SK-N-SH treated with all-trans-retinoic acid at 6 μM for 48 hours (cell line): ENCODE data around the gene DHRS1.

Experiments used
- ATAC-seq: fragments of 200-7000 bp; cut with Tn5 transposase; 3 replicates; pipeline ENCODE4 v1.9.1; 2020; ENCODE audit warnings: mild to moderate bottlenecking, moderate library complexity
- ARNTL ChIP-seq: fragments of 450-650 bp; formaldehyde crosslinking; IDR thresholded peaks from 2 replicates; pipeline ENCODE4 v1.5.0; 2020; ENCODE audit warnings: low read depth, mild to moderate bottlenecking, moderate library complexity, borderline replicate concordance
- BACH2 ChIP-seq: fragments of 250-450 bp; sonication (Bioruptor Pico); IDR thresholded peaks from 2 replicates; pipeline ENCODE4 v1.9.0; 2021; ENCODE audit warnings: mild to moderate bottlenecking, borderline replicate concordance
- ESRRG ChIP-seq: fragments of 250-450 bp; sonication (Bioruptor Pico); IDR thresholded peaks from 2 replicates; pipeline ENCODE4 v1.6.1; 2021; ENCODE audit warnings: mild to moderate bottlenecking
- GLIS3 ChIP-seq: fragments of 250-450 bp; sonication (Bioruptor Pico); IDR thresholded peaks from 2 replicates; pipeline ENCODE4 v1.5.0; 2020; ENCODE audit warnings: mild to moderate bottlenecking, moderate library complexity
- OSR1 ChIP-seq: fragments of 250-450 bp; sonication (Bioruptor Pico); IDR thresholded peaks from 2 replicates; pipeline ENCODE4 v1.8.0; 2022; ENCODE audit warnings: moderate library complexity, mild to moderate bottlenecking, inconsistent platforms
- RARB ChIP-seq: fragments of 250-450 bp; sonication (Bioruptor Pico); IDR thresholded peaks from 2 replicates; pipeline ENCODE4 v1.8.0; 2021; ENCODE audit warnings: mild to moderate bottlenecking, moderate library complexity
- SNAI2 ChIP-seq: fragments of 250-450 bp; sonication (Bioruptor Pico); IDR thresholded peaks from 2 replicates; pipeline ENCODE4 v1.5.0; 2020; ENCODE audit warnings: mild to moderate bottlenecking, moderate library complexity
- TCF4 ChIP-seq: fragments of 250-450 bp; sonication (Bioruptor Pico); IDR thresholded peaks from 2 replicates; pipeline ENCODE4 v1.8.0; 2021; ENCODE audit warnings: mild to moderate bottlenecking, moderate library complexity, borderline replicate concordance
- TOX ChIP-seq: fragments of 250-450 bp; sonication (Bioruptor Pico); IDR thresholded peaks from 2 replicates; pipeline ENCODE4 v1.8.0; 2021; ENCODE audit warnings: mild to moderate bottlenecking, moderate library complexity, borderline replicate concordance
- ZC3H10 ChIP-seq: fragments of 250-450 bp; sonication (Bioruptor Pico); IDR thresholded peaks from 2 replicates; pipeline ENCODE4 v1.5.1; 2021; ENCODE audit warnings: mild to moderate bottlenecking, moderate library complexity
- ZFP3 ChIP-seq: fragments of 250-450 bp; sonication (Bioruptor Pico); IDR thresholded peaks from 2 replicates; pipeline ENCODE4 v1.5.0; 2020; ENCODE audit warnings: mild to moderate bottlenecking, moderate library complexity
- ZNF565 ChIP-seq: fragments of 450-650 bp; formaldehyde crosslinking; conservative IDR thresholded peaks from 2 replicates; pipeline ENCODE4 v1.5.0; 2020; ENCODE audit warnings: low read depth, mild to moderate bottlenecking, moderate library complexity
- ZNF8 ChIP-seq: fragments of 450-650 bp; formaldehyde crosslinking; IDR thresholded peaks from 2 replicates; pipeline ENCODE4 v1.5.0; 2020; ENCODE audit warnings: mild to moderate bottlenecking, moderate library complexity
- TF ChIP-seq, protein P1 (sequence below): fragments of 250-450 bp; sonication (Bioruptor Pico); IDR thresholded peaks from 2 replicates; pipeline ENCODE4 v1.5.1; 2021; ENCODE audit warnings: mild to moderate bottlenecking, moderate library complexity
- TF ChIP-seq, protein P2 (sequence below): fragments of 250-450 bp; sonication (Bioruptor Pico); IDR thresholded peaks from 2 replicates; pipeline ENCODE4 v1.5.1; 2020; ENCODE audit warnings: low read depth, mild to moderate bottlenecking, moderate library complexity
- TF ChIP-seq, protein P3 (sequence below): fragments of 250-450 bp; sonication (Bioruptor Pico); IDR thresholded peaks from 2 replicates; pipeline ENCODE4 v1.8.0; 2020; ENCODE audit warnings: mild to moderate bottlenecking, moderate library complexity, borderline replicate concordance
- TF ChIP-seq, protein P4 (sequence below): fragments of 250-450 bp; sonication (Bioruptor Pico); IDR thresholded peaks from 2 replicates; pipeline ENCODE4 v1.5.0; 2020; ENCODE audit warnings: mild to moderate bottlenecking, moderate library complexity
- TF ChIP-seq, protein P5 (sequence below): fragments of 250-450 bp; sonication (Bioruptor Pico); IDR thresholded peaks from 2 replicates; pipeline ENCODE4 v1.8.0; 2021; ENCODE audit warnings: low read depth, mild to moderate bottlenecking, moderate library complexity, borderline replicate concordance

DHRS1 gene

DNA sequence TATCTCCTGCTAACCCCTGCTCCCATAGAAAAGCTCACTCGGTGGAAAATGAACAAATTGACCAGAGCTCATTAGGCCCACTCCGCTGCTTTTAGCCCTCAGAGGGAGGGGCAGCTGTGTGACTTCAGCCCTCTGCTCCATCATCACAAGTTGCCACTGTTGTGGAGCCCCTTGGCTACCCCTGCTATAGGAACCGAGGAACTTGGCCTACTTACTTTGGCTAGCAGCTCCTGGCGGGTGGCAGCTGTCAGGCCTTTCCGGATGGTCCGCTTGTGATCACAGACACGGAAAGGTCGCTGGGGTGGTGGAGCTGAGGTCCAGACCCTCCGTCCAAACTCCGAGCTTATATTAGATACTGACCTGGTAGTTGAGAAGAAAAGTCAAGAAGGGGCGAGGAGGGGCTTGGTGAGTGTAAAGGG lies 7.6 kb upstream of the DHRS1 start:
- TF ChIP-seq ZNF565 (CRISPR knock-in tag) (no peak), RARB (CRISPR knock-in tag) (no peak), ZNF8 (CRISPR knock-in tag) (no peak)
- TF ChIP-seq, protein P1, sequence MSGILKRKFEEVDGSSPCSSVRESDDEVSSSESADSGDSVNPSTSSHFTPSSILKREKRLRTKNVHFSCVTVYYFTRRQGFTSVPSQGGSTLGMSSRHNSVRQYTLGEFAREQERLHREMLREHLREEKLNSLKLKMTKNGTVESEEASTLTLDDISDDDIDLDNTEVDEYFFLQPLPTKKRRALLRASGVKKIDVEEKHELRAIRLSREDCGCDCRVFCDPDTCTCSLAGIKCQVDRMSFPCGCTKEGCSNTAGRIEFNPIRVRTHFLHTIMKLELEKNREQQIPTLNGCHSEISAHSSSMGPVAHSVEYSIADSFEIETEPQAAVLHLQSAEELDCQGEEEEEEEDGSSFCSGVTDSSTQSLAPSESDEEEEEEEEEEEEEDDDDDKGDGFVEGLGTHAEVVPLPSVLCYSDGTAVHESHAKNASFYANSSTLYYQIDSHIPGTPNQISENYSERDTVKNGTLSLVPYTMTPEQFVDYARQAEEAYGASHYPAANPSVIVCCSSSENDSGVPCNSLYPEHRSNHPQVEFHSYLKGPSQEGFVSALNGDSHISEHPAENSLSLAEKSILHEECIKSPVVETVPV (CRISPR knock-in tag), result no peak
- TF ChIP-seq, protein P2, sequence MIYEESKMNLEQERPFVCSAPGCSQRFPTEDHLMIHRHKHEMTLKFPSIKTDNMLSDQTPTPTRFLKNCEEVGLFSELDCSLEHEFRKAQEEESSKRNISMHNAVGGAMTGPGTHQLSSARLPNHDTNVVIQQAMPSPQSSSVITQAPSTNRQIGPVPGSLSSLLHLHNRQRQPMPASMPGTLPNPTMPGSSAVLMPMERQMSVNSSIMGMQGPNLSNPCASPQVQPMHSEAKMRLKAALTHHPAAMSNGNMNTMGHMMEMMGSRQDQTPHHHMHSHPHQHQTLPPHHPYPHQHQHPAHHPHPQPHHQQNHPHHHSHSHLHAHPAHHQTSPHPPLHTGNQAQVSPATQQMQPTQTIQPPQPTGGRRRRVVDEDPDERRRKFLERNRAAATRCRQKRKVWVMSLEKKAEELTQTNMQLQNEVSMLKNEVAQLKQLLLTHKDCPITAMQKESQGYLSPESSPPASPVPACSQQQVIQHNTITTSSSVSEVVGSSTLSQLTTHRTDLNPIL (CRISPR knock-in tag), result no peak
- TF ChIP-seq, protein P3, sequence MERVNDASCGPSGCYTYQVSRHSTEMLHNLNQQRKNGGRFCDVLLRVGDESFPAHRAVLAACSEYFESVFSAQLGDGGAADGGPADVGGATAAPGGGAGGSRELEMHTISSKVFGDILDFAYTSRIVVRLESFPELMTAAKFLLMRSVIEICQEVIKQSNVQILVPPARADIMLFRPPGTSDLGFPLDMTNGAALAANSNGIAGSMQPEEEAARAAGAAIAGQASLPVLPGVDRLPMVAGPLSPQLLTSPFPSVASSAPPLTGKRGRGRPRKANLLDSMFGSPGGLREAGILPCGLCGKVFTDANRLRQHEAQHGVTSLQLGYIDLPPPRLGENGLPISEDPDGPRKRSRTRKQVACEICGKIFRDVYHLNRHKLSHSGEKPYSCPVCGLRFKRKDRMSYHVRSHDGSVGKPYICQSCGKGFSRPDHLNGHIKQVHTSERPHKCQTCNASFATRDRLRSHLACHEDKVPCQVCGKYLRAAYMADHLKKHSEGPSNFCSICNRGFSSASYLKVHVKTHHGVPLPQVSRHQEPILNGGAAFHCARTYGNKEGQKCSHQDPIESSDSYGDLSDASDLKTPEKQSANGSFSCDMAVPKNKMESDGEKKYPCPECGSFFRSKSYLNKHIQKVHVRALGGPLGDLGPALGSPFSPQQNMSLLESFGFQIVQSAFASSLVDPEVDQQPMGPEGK (CRISPR knock-in tag), result no peak
- no peak for ATAC-seq

DNA sequence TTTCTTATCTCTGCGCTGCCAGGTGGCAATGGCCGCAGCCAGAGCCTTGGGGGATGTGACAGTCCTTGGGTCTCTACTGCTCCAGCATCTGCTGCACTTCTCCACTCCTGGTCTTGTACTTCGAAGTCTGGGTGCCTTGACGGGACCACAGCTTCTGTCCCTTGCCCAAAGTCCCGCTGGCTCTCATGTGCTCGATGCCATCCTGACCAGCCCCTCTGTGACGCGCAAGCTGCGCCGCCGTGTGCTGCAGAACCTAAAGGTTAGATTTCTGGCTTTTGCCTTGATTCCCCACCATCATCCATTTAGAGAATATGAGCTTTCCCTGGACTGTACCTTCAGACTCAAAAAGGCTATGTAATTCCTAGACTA lies 4.4 kb upstream of the DHRS1 start:
- no peak for ATAC-seq
- TF ChIP-seq, protein P1 (CRISPR knock-in tag), result no peak
- TF ChIP-seq ARNTL (no peak), TOX (CRISPR knock-in tag) (no peak), RARB (CRISPR knock-in tag) (no peak), GLIS3 (CRISPR knock-in tag) (no peak), ESRRG (CRISPR knock-in tag) (no peak), SNAI2 (no peak), OSR1 (CRISPR knock-in tag) (no peak), BACH2 (no peak), ZC3H10 (no peak), ZNF565 (CRISPR knock-in tag) (no peak), ZFP3 (CRISPR knock-in tag) (no peak), TCF4 (no peak)
- TF ChIP-seq, protein P2 (CRISPR knock-in tag), result no peak
- TF ChIP-seq, protein P4, sequence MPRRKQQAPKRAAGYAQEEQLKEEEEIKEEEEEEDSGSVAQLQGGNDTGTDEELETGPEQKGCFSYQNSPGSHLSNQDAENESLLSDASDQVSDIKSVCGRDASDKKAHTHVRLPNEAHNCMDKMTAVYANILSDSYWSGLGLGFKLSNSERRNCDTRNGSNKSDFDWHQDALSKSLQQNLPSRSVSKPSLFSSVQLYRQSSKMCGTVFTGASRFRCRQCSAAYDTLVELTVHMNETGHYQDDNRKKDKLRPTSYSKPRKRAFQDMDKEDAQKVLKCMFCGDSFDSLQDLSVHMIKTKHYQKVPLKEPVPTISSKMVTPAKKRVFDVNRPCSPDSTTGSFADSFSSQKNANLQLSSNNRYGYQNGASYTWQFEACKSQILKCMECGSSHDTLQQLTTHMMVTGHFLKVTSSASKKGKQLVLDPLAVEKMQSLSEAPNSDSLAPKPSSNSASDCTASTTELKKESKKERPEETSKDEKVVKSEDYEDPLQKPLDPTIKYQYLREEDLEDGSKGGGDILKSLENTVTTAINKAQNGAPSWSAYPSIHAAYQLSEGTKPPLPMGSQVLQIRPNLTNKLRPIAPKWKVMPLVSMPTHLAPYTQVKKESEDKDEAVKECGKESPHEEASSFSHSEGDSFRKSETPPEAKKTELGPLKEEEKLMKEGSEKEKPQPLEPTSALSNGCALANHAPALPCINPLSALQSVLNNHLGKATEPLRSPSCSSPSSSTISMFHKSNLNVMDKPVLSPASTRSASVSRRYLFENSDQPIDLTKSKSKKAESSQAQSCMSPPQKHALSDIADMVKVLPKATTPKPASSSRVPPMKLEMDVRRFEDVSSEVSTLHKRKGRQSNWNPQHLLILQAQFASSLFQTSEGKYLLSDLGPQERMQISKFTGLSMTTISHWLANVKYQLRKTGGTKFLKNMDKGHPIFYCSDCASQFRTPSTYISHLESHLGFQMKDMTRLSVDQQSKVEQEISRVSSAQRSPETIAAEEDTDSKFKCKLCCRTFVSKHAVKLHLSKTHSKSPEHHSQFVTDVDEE (CRISPR knock-in tag), result no peak
- TF ChIP-seq, protein P3 (CRISPR knock-in tag), result no peak
- TF ChIP-seq, protein P5, sequence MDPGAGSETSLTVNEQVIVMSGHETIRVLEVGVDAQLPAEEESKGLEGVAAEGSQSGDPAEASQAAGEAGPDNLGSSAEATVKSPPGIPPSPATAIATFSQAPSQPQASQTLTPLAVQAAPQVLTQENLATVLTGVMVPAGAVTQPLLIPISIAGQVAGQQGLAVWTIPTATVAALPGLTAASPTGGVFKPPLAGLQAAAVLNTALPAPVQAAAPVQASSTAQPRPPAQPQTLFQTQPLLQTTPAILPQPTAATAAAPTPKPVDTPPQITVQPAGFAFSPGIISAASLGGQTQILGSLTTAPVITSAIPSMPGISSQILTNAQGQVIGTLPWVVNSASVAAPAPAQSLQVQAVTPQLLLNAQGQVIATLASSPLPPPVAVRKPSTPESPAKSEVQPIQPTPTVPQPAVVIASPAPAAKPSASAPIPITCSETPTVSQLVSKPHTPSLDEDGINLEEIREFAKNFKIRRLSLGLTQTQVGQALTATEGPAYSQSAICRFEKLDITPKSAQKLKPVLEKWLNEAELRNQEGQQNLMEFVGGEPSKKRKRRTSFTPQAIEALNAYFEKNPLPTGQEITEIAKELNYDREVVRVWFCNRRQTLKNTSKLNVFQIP (CRISPR knock-in tag), result no peak
